RWPE2 (cell line): ENCODE measurements around the gene LRRC28.

Experiments used
- ATAC-seq: fragments of 200-7000 bp; cut with Tn5 transposase; 3 replicates; pipeline ENCODE4 v1.9.1; 2021; ENCODE audit warnings: low read depth
- DNase-seq: peaks from one replicate; pipeline ENCODE4 v3.0.0-alpha.2; 2020; ENCODE audit warnings: low spot score
- H3K27ac ChIP-seq: fragments of 450-650 bp; 2 replicates; pipeline ENCODE4 v1.5.1; 2017; ENCODE audit warnings: mild to moderate bottlenecking; ENCODE audit not compliant: poor library complexity, severe bottlenecking
- H3K27me3 ChIP-seq: fragments of 250-450 bp; sonication (Bioruptor Pico); 2 replicates; pipeline ENCODE4 v1.5.1; 2021; ENCODE audit warnings: mild to moderate bottlenecking, moderate library complexity; ENCODE audit not compliant: insufficient read depth, poor library complexity, severe bottlenecking
- H3K36me3 ChIP-seq: fragments of 250-450 bp; sonication (Bioruptor Pico); 2 replicates; pipeline ENCODE4 v1.5.1; 2020; ENCODE audit warnings: low read depth, mild to moderate bottlenecking, moderate library complexity
- H3K4me1 ChIP-seq: fragments of 250-450 bp; sonication (Bioruptor Pico); 2 replicates; pipeline ENCODE4 v1.5.1; 2021; ENCODE audit warnings: mild to moderate bottlenecking, moderate library complexity; ENCODE audit not compliant: insufficient read depth, poor library complexity, severe bottlenecking
- H3K4me3 ChIP-seq: fragments of 250-450 bp; sonication (Bioruptor Pico); 2 replicates; pipeline ENCODE4 v1.5.1; 2021; ENCODE audit warnings: mild to moderate bottlenecking, moderate library complexity; ENCODE audit not compliant: severe bottlenecking
- H3K9me3 ChIP-seq: fragments of 250-450 bp; sonication (Bioruptor Pico); 2 replicates; pipeline ENCODE4 v1.5.1; 2021; ENCODE audit warnings: mild to moderate bottlenecking, moderate library complexity; ENCODE audit not compliant: severe bottlenecking
- TF ChIP-seq, protein P1 (sequence below): fragments of 450-650 bp; IDR thresholded peaks from one replicate; pipeline ENCODE4 v1.5.1; 2017; ENCODE audit warnings: mild to moderate bottlenecking, moderate library complexity; ENCODE audit not compliant: poor library complexity, severe bottlenecking

The LRRC28 gene

GRCh38 chr15:99248000-99248715 is 3.1 kb upstream of the LRRC28 start:
- Histone ChIP-seq H3K27me3 (no peaks in the 10 kb centered on the region), H3K27ac (peak overlapping the region; percentile 71), H3K36me3 (peaks cover 13% of the 10 kb centered on the region), H3K9me3 (no peaks in the 10 kb centered on the region), H3K4me3 (peak overlapping the region; percentile 78), H3K4me1 (peaks cover 16% of the 10 kb centered on the region)
- ATAC-seq (no peak), DNase-seq (no peak)
- TF ChIP-seq, protein P1, sequence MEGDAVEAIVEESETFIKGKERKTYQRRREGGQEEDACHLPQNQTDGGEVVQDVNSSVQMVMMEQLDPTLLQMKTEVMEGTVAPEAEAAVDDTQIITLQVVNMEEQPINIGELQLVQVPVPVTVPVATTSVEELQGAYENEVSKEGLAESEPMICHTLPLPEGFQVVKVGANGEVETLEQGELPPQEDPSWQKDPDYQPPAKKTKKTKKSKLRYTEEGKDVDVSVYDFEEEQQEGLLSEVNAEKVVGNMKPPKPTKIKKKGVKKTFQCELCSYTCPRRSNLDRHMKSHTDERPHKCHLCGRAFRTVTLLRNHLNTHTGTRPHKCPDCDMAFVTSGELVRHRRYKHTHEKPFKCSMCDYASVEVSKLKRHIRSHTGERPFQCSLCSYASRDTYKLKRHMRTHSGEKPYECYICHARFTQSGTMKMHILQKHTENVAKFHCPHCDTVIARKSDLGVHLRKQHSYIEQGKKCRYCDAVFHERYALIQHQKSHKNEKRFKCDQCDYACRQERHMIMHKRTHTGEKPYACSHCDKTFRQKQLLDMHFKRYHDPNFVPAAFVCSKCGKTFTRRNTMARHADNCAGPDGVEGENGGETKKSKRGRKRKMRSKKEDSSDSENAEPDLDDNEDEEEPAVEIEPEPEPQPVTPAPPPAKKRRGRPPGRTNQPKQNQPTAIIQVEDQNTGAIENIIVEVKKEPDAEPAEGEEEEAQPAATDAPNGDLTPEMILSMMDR: no peak

- peak within 1 kb of the TSS; percentile 71 for H3K27ac ChIP-seq
- ATAC-seq (peak; percentile 70), DNase-seq (no peak)
- peaks cover 16% of the 10 kb centered on the region for H3K4me1 ChIP-seq
- TF ChIP-seq, protein P1: no peak
- peaks cover 8% of the 10 kb centered on the region for H3K36me3 ChIP-seq
- H3K27me3 ChIP-seq: no peaks in the 10 kb centered on the region
- H3K9me3 ChIP-seq: no peaks in the 10 kb centered on the region
- peak within 1 kb of the TSS; percentile 78 for H3K4me3 ChIP-seq
Observed at GRCh38 chr15:99249270-99249841, 1.9 kb upstream of the LRRC28 start, which contains the start of gene TTC23. Gene TTC23 (minus strand): TSS chr15:99249581. CDS start chr15:99228712, 20,869 bp downstream.

DNA sequence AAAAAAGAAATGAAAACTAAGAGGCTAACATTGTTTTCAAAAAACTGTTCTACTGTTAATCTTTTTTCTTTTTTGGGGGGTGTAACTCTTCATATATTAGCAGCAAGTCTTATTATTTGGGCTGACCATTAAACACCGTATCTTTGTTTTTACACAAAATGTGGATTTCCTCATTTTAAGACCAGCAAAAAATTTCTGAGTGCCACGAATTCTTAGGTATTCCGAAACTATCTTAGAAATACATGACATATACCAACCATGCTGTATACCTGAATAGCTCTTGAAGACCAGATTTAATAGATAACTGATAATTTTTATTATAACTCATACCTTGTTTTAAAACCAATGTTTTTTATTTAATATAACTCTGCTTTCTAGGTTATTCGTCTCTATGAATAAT is 1.3 kb upstream of the LRRC28 start:
- DNase-seq: no peak
- Histone ChIP-seq H3K4me3 (peak overlapping the region; percentile 78), H3K27me3 (no peaks in the 10 kb centered on the region), H3K4me1 (peaks cover 16% of the 10 kb centered on the region), H3K9me3 (no peaks in the 10 kb centered on the region), H3K36me3 (peaks cover 1% of the 10 kb centered on the region), H3K27ac (peak overlapping the region; percentile 71)
- TF ChIP-seq, protein P1: no peak
- no peak for ATAC-seq

- ATAC-seq: no peak
- no peaks in the 10 kb centered on the region for H3K27me3 ChIP-seq
- peak overlapping the region; percentile 78 for H3K4me3 ChIP-seq
- H3K36me3 ChIP-seq: no peaks in the 10 kb centered on the region
- H3K27ac ChIP-seq: peak overlapping the region; percentile 71
- no peaks in the 10 kb centered on the region for H3K9me3 ChIP-seq
- TF ChIP-seq, protein P1: no peak
- H3K4me1 ChIP-seq: peaks cover 16% of the 10 kb centered on the region
- no peak for DNase-seq
Observed at GRCh38 chr15:99250494-99250856, 806 bp upstream of the LRRC28 start.

DNA sequence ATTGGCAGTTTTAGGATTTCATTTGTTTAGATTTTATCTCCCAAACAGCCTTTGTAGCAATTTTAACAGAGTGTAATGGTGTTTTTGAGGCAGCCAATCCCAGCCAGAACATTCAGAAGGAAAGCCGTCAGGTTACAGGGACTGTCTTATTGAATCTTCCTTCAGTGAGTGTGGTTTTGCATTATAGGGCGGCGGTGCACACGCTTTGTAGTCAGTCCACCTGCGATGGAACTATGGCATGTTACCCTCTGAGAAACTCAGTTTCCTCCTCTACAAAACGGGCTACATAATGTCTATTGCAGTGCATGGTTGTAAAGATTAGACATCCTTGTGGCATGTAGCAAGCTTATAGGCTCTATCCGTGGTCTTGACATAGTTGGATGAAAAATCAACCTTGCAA is 1.0 kb downstream of the LRRC28 start:
- Histone ChIP-seq H3K36me3 (no peaks in the 10 kb centered on the region), H3K9me3 (no peaks in the 10 kb centered on the region), H3K4me3 (peak overlapping the region; percentile 78), H3K27ac (no peak overlapping the region), H3K4me1 (peaks cover 13% of the 10 kb centered on the region), H3K27me3 (no peaks in the 10 kb centered on the region)
- DNase-seq: no peak
- TF ChIP-seq, protein P1: no peak
- ATAC-seq: no peak
